AG08395 (cell line): ENCODE results near the gene PPARA.
"Not testable (repeated sequence)": the region's sequence is repeated elsewhere in the genome, so short reads cannot be mapped to it uniquely, and the experiment has no call there.

Experiments used
- DNase-seq: peaks from one replicate; pipeline ENCODE4 v3.0.0; 2012; ENCODE audit warnings: mixed read lengths, low spot score

PPARA gene

DNA sequence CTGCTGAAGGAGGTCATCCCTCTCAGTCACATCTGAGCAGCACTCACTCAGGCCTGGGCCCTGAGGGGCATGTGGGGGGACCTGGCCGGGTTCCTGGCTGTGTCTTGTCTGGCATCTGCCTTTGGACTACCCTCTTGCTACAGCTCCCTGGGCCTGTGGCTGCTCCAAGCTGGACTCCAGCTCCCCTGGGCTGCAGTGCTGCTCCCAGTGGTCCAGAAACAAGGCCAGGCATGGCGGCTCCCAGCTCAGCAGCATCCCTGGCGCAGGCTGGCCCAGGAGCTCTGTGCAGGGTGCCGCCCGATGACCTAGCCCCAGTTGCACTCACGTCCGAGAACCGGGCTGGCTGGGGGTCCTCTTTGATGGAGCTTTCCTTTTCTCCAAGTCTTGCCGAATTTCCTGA is 94.4 kb downstream of the PPARA start:
- no peak for DNase-seq

GRCh38 chr22:46245511-46245910 is 95.2 kb downstream of the PPARA start:
- no peak for DNase-seq

GRCh38 chr22:46246178-46246577 is 95.9 kb downstream of the PPARA start:
- no peak for DNase-seq

DNA sequence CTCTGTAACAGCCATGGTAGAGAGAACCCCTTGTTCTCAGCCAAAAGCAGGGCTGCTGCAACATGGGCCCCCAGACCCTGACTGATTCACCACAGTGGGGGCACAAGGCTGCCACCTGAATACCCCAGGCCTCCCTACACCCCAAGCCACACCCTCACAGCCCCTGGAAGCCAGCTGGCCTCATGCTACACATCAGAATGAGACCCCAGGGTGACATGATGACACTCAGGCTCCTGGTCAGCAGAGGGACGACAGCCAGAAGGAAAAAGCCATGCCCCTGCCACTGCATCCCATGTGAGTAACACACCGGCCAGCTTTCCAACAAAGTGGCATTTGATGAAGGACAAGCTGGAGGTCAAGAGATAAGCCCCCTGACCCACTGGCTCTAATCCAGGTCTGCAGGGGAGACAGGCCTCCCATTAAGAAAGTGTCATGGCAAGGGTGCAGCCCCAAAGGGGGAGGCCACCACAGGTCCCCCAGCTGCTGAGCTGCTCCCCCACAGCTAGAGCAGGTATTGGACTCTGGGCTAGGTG is 97.2 kb downstream of the PPARA start:
- DNase-seq: no peak

DNA sequence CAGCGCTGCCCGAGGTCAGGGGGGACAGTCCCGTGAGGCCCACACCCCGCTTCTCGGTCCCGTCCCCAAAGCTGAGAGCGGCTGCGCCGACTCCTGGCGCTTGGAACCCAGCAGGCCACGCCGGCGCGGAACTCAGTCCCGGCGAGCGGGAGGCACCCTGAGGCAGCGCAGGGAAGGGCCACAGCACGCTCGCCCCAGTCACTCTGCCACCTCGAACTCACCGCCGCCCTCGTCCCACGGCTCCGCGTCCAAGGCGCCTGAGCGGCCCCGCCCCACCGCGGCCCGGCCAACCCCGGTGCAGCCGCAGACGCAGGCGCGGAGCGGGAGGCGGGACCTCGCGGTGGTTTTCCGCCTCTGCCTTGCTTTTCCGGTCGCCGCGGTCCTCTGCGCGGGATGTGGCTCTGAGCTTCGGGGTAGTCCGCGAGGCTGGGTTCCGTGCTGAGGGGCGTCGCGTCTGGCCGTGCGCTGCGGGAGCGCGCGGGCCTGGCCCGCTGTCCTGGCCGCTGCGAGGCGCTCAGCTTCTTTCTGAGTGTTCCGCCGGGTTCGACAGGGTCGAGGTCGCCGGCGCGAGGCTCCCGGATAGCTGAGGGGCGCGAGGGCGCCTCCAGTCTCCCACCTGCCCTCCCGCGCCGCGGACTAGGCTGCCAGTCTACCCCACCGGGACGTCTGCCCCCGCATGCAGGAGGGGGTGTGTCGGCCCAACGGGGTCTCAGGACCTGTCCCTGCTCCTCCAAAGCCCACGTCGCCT is 99.9 kb downstream of the PPARA start, which contains the start of gene CDPF1:
CDPF1 (minus strand) TSS at position 259 of the 748 bp plus-strand sequence. CDS start 2,009 bp downstream, outside the sequence.
- DNase-seq: peak; percentile 97

GRCh38 chr22:46250783-46251125 is 100.4 kb downstream of the PPARA start:
- DNase-seq: no peak

GRCh38 chr22:46251266-46251665 is 100.9 kb downstream of the PPARA start:
- no peak for DNase-seq

- no peak for DNase-seq
These were observed 101.6 kb downstream of the PPARA start for GRCh38 chr22:46251816-46252380.

DNA sequence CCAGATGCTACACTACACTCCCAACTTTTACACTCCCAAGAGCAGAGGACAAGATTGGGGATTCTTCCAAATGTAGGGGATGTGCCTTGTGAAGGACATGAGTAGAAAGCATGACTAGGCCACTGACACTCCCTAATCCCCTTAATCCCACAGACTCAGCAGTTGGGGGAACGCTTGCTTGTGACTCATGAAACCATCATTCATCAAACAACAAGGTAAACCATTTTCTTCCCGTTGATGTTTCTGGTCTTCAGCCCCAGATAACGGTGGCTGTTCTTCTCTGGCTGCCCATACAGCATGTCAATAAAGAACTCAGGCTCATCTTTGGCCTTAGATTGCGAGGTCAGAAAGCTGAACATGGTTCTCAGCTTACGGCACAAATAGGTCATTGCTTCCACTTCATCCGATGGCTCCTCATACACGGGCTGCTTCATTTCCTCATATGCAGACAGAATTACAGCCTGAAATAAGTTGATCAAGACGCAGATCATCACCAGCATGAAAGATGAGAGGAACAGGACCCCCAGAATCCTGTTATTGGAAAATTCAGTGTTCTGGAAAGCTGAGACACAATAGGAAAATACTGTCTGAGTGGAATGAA is 106.1 kb downstream of the PPARA start:
- DNase-seq: no peak

GRCh38 chr22:46259374-46259773 is 109.0 kb downstream of the PPARA start:
- no peak for DNase-seq

DNA sequence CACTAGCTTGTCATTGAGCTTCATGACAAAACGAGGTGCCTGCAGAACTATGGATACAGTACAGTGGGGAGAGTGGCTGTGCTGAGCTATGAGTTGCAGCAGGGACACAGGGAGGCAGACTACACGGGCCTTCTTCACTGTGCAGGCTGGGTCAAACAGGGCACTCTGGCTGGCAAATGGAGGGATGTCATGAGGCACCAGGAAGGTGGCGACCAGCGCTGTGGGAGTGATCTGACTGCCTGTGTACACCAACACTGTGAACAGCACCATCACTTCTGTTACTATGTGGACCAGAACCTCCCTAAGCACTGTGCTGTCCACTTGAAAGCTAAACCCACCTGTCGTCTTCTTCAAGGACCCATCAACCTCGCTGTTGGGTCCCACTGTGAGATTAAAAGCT is 109.7 kb downstream of the PPARA start:
- DNase-seq: no peak

DNA sequence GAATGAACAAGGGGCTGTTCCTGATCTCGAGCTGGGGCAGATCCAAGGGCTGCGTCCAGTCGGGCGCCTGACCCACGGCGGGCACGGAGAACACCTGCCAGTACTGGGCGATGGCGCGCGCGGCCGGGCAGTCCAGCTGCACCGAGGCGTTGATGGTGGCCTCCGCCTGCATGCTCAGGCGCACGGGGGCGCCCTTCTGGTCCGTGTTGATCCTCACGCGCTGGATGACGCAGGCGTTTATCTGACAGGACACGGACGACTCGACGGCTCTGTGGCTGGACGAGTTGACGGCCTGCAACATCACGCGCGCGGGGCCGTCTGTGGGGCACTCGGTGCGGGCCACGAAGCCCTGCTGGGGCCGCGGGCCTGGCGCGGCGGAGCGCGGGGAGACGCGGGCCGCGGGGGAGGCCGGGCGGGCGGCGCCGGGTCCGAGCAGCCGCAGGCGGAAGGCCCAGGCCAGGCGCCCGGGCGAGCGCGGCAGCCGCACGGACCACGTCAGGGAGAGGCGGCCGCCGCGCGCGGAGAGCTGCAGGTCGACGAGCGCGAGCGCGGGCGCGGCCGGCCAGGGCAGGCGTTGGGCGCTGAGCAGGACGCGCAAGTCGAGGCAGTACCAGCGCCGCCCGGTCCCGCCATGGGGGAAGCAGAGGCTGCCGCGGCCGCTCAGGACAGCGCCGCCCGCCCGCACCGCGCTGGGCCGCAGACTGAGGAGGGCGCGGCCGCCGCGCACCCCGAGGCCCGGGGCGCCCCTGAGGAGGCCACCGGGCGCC is 112.3 kb downstream of the PPARA start:
- DNase-seq: no peak

GRCh38 chr22:46263216-46263590 is 112.9 kb downstream of the PPARA start, which contains the start of gene PKDREJ:
TSS of gene PKDREJ (minus strand) at chr22:46263343. CDS start at chr22:46263322, 21 bp downstream.
- no peak for DNase-seq

GRCh38 chr22:46264520-46264919 is 114.2 kb downstream of the PPARA start:
- not testable (repeated sequence) for DNase-seq

GRCh38 chr22:46265627-46266026 is 115.3 kb downstream of the PPARA start:
- not testable (repeated sequence) for DNase-seq

DNA sequence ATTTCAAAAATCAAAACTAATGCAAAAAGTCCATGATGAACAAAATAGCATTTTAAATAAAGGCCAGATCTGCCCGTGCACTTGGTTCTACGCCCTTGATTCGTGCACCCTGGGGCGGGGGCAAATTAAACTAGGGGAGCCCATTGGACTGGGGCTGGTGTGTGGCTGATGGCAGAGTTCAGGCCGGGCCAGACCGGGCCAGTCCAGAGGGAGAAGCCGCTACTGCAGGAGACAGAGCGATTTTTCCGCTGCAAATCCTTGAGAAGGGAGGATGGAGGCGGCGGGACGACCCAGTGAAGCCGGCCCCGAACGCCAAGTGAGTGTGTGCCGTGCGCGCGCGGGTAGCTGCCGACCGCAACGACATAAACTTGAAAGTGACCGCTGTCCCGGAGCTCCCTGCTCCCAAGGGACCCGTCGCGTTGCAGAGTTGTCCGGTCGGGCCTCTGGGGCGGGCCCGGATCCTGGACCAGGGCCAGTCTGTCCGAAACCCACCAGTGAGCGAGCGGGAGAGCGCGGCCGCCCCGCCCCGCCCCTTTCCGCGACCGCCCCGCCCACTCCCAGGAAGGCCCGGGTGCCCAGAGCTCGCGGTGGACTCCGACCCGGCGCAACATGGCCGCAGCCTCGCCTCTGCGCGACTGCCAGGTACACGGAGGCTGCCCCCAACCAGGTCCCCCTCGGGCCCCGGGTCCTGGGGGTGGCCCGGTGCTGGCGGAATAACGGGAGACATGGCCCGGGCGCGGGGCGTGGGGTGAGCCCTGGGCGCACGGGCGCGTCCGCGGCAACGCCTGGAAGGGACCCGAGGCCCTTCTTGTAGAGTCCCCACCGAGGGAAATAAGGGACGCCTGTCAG is 117.3 kb downstream of the PPARA start, which contains the start of gene TTC38:
TTC38 (plus strand) TSS at position 578 of the 849 bp plus-strand sequence; CDS start at position 610, 32 bp downstream.
- DNase-seq: peak; percentile 98

DNA sequence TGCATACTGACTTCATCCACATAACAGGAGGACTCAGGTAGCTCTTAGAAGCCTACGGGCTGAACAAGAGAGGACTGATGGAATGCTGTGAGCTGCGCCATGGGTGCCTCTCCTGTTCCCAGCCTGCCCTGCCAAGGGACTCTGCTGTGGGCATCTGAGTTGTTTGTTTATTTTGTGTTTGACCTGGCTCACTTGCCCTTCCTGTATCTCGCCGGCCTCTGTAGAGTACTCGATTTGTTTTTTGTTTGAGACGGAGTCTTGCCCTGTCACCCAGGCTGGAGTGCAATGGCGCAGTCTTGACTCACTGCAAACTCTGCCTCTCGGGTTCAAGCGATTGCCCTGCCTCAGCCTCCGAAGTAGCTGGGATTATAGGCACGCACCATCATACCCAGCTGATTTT is 119.2 kb downstream of the PPARA start:
- no peak for DNase-seq

- no peak for DNase-seq
These were observed 121.9 kb downstream of the PPARA start for GRCh38 chr22:46272196-46272595.

- no peak for DNase-seq
These were observed 122.6 kb downstream of the PPARA start for GRCh38 chr22:46272762-46273431.

- DNase-seq: no peak
These were observed 123.3 kb downstream of the PPARA start for GRCh38 chr22:46273432-46274148.
